H1 (cell line): ENCODE measurements around the gene MRM1. TPM values are rescaled to one million over a fixed set of nuclear protein-coding genes. Genes with fewer than 3 reads are reported as not detected.

Source experiments
- CTCF ChIA-PET: fragments of 300-600 bp; sonication (Branson Sonifier 250); formaldehyde crosslinking; loops from one replicate; lab custom pipeline; 2021; ENCODE audit not compliant: partially characterized antibody; lab: Charles Lee
- POLR2A ChIA-PET: fragments of 300-600 bp; sonication (Branson Sonifier 250); formaldehyde crosslinking; loops from one replicate; lab custom pipeline; 2021; ENCODE audit warnings: inconsistent platforms; ENCODE audit not compliant: partially characterized antibody; lab: Charles Lee
- DNase-seq, 2 experiments: peaks; one replicate each; pipeline versions ENCODE4 v3.0.0 to v3.0.0-alpha.2; 2010 to 2022; ENCODE audit warnings: low spot score in 2 of 2, low read depth in 1 of 2, mixed read lengths in 1 of 2
- FAIRE-seq: peaks from 2 replicates; lab custom pipeline; 2011; peaks lifted over from hg19 to GRCh38; lab: Jason Lieb, UNC
- H2AFZ ChIP-seq: 2 replicates; pipeline ENCODE4 v1.8.1; 2012; ENCODE audit warnings: low read length, inconsistent platforms
- H2AK5ac ChIP-seq: 2 replicates; pipeline ENCODE4 v1.6.1; 2013; ENCODE audit warnings: low read depth, low read length
- H2BK120ac ChIP-seq: replicated peaks from 2 replicates; pipeline ENCODE3; 2013; ENCODE audit warnings: low read depth, low read length, inconsistent platforms
- H2BK12ac ChIP-seq: 2 replicates; pipeline ENCODE4 v1.6.1; 2013; ENCODE audit warnings: low read depth, low read length
- H2BK15ac ChIP-seq: 2 replicates; pipeline ENCODE4 v1.6.1; 2013; ENCODE audit warnings: low read length
- H2BK20ac ChIP-seq: 2 replicates; pipeline ENCODE4 v1.6.1; 2013; ENCODE audit warnings: low read length
- H2BK5ac ChIP-seq: 2 replicates; pipeline ENCODE4 v1.6.1; 2013; ENCODE audit warnings: low read depth, low read length
- H3K14ac ChIP-seq: 2 replicates; pipeline ENCODE4 v1.6.1; 2013; ENCODE audit warnings: inconsistent platforms; ENCODE audit not compliant: insufficient read length
- H3K18ac ChIP-seq: 2 replicates; pipeline ENCODE4 v1.6.1; 2013; ENCODE audit warnings: low read length; ENCODE audit errors: extremely low read depth
- H3K23ac ChIP-seq: 2 replicates; pipeline ENCODE4 v1.6.1; 2013; ENCODE audit warnings: inconsistent platforms; ENCODE audit not compliant: insufficient read length
- H3K23me2 ChIP-seq: 2 replicates; pipeline ENCODE4 v1.6.1; 2013; ENCODE audit warnings: low read depth, low read length
- H3K27ac ChIP-seq: 2 replicates; pipeline ENCODE4 v1.6.1; 2011; ENCODE audit warnings: low read depth, low read length, inconsistent platforms
- H3K27me3 ChIP-seq, 4 experiments: replicated peaks in 1 of 4; 1 replicate in 1 of 4; 2 replicates in 3 of 4; pipeline versions ENCODE4 v1.6.1 to v1.8.1; 2011 to 2013; ENCODE audit warnings: low read length in 3 of 4, mild to moderate bottlenecking in 3 of 4, inconsistent platforms in 2 of 4, mixed read lengths in 2 of 4, moderate library complexity in 1 of 4; ENCODE audit not compliant: control insufficient read depth in 3 of 4, insufficient read depth in 3 of 4; ENCODE audit errors: extremely low read depth in 1 of 4
- H3K36me3 ChIP-seq, 4 experiments: 2 replicates each; pipeline versions ENCODE4 v1.6.1 to v1.8.1; 2011 to 2013; ENCODE audit warnings: mild to moderate bottlenecking in 4 of 4, low read length in 3 of 4, moderate library complexity in 2 of 4, control low read depth in 1 of 4, inconsistent platforms in 1 of 4; ENCODE audit not compliant: insufficient read depth in 4 of 4, control insufficient read depth in 2 of 4
- H3K4ac ChIP-seq: replicated peaks from 2 replicates; pipeline ENCODE3; 2013; ENCODE audit warnings: low read length, low read depth, mixed read lengths, inconsistent platforms; ENCODE audit not compliant: insufficient read length
- H3K4me1 ChIP-seq, 4 experiments: replicated peaks in 1 of 4; 1 replicate in 1 of 4; 2 replicates in 3 of 4; pipeline versions ENCODE4 v1.6.1 to v1.8.1; 2011 to 2013; ENCODE audit warnings: low read length in 3 of 4, inconsistent platforms in 2 of 4, mixed read lengths in 1 of 4; ENCODE audit not compliant: insufficient read depth in 4 of 4, control insufficient read depth in 3 of 4
- H3K4me2 ChIP-seq, 2 experiments: 2 replicates each; pipeline versions ENCODE4 v1.6.1 to v1.8.1; 2011 to 2013; ENCODE audit warnings: low read depth in 2 of 2, low read length in 2 of 2, control low read depth in 1 of 2, inconsistent platforms in 1 of 2, mild to moderate bottlenecking in 1 of 2; ENCODE audit not compliant: insufficient read depth in 1 of 2
- H3K4me3 ChIP-seq, 4 experiments: fragments of 200-600, 300-600 bp in 1 of 4; sonication (generic), shearing (Covaris generic), sonication (Bioruptor Twin) in 1 of 4; 2 replicates each; pipeline versions ENCODE4 v1.5.1 to v1.8.1; 2011 to 2016; ENCODE audit warnings: low read length in 4 of 4, low read depth in 3 of 4, control low read depth in 2 of 4, inconsistent platforms in 2 of 4, mild to moderate bottlenecking in 2 of 4, mixed read lengths in 1 of 4, moderate library complexity in 1 of 4; ENCODE audit not compliant: insufficient read depth in 2 of 4; ENCODE audit errors: extremely low read depth in 1 of 4
- H3K56ac ChIP-seq: replicated peaks from 2 replicates; pipeline ENCODE3; 2013; ENCODE audit warnings: low read depth, mild to moderate bottlenecking, mixed read lengths, low read length, inconsistent platforms; ENCODE audit not compliant: insufficient read length
- H3K79me1 ChIP-seq: 2 replicates; pipeline ENCODE4 v1.6.1; 2013; ENCODE audit warnings: low read depth, low read length, control low read depth
- H3K79me2 ChIP-seq, 2 experiments: 2 replicates each; pipeline versions ENCODE4 v1.6.1 to v1.8.1; 2012 to 2013; ENCODE audit warnings: low read length in 2 of 2, mild to moderate bottlenecking in 2 of 2, inconsistent platforms in 1 of 2; ENCODE audit not compliant: insufficient read depth in 2 of 2, control insufficient read depth in 1 of 2
- H3K9ac ChIP-seq, 4 experiments: replicated peaks in 1 of 4; 1 replicate in 1 of 4; 2 replicates in 3 of 4; pipeline versions ENCODE4 v1.6.1 to v1.8.1; 2011 to 2013; ENCODE audit warnings: low read depth in 3 of 4, low read length in 3 of 4, control low read depth in 2 of 4, mild to moderate bottlenecking in 2 of 4, moderate library complexity in 2 of 4, inconsistent platforms in 1 of 4; ENCODE audit errors: extremely low read depth in 1 of 4
- H3K9me3 ChIP-seq, 2 experiments: 2 replicates each; pipeline versions ENCODE4 v1.6.1 to v1.8.1; 2012 to 2013; ENCODE audit warnings: mild to moderate bottlenecking in 2 of 2, moderate library complexity in 2 of 2, control low read depth in 1 of 2, inconsistent platforms in 1 of 2, low read depth in 1 of 2, low read length in 1 of 2, mixed read lengths in 1 of 2; ENCODE audit not compliant: insufficient read depth in 2 of 2
- H4K20me1 ChIP-seq, 2 experiments: replicated peaks in 1 of 2; 2 replicates each; pipeline versions ENCODE3 to v1.8.1; 2011 to 2013; ENCODE audit warnings: inconsistent platforms in 2 of 2, low read length in 2 of 2, mild to moderate bottlenecking in 1 of 2; ENCODE audit not compliant: insufficient read depth in 2 of 2, control insufficient read depth in 1 of 2
- H4K5ac ChIP-seq: 2 replicates; pipeline ENCODE4 v1.6.1; 2013; ENCODE audit warnings: low read length, low read depth, mixed read lengths, inconsistent platforms; ENCODE audit not compliant: insufficient read length
- H4K8ac ChIP-seq: 2 replicates; pipeline ENCODE4 v1.8.0; 2013; ENCODE audit warnings: mild to moderate bottlenecking, moderate library complexity, low read length, inconsistent platforms; ENCODE audit not compliant: insufficient read depth; ENCODE audit errors: extremely low read depth
- H4K91ac ChIP-seq: replicated peaks from 2 replicates; pipeline ENCODE3; 2013; ENCODE audit warnings: low read length, mixed read lengths, inconsistent platforms; ENCODE audit not compliant: insufficient read length
- CEBPB ChIP-seq: IDR thresholded peaks from 2 replicates; pipeline ENCODE4 v1.6.1; 2012; ENCODE audit warnings: low read depth, low read length
- CREB1 ChIP-seq: IDR thresholded peaks from 2 replicates; pipeline ENCODE4 v1.6.1; 2012; ENCODE audit warnings: inconsistent platforms
- JUN ChIP-seq: IDR thresholded peaks from 2 replicates; pipeline ENCODE4 v1.6.1; 2011; ENCODE audit warnings: low read depth, mild to moderate bottlenecking, improper control_type of control experiment, low read length
- MAX ChIP-seq: IDR thresholded peaks from 2 replicates; pipeline ENCODE4 v1.6.1; 2012; ENCODE audit warnings: inconsistent platforms
- POLR2A ChIP-seq, 2 experiments: IDR thresholded peaks; 1 replicate in 1 of 2; 2 replicates in 1 of 2; pipeline ENCODE4 v1.6.1; 2011; ENCODE audit warnings: low read depth in 2 of 2, low read length in 2 of 2, mild to moderate bottlenecking in 2 of 2; ENCODE audit errors: control extremely low read depth in 1 of 2
- SP4 ChIP-seq: IDR thresholded peaks from 2 replicates; pipeline ENCODE4 v1.6.1; 2012; ENCODE audit warnings: low read length, inconsistent platforms
- TAF7 ChIP-seq: optimal IDR thresholded peaks from 2 replicates; pipeline ENCODE3; 2011; ENCODE audit warnings: low read depth, mild to moderate bottlenecking, inconsistent platforms, low read length, moderate library complexity, borderline replicate concordance
- TCF12 ChIP-seq: IDR thresholded peaks from 2 replicates; pipeline ENCODE4 v1.6.1; 2011; ENCODE audit warnings: low read depth, mild to moderate bottlenecking, low read length
- WGBS, 2 experiments: shearing (Covaris generic) in 1 of 2; methylation state at CpG; one replicate each; pipeline versions ENCODE4 v1.1.6 to v1.1.7; 2013 to 2015; ENCODE audit warnings: low lambda C conversion rate in 2 of 2, mixed read lengths in 2 of 2, inconsistent platforms in 1 of 2, low coverage in 1 of 2, missing lambda C conversion rate in 1 of 2; ENCODE audit not compliant: insufficient replicate concordance in 2 of 2, insufficient coverage in 1 of 2, insufficient read length in 1 of 2; ENCODE audit errors: extremely low coverage in 1 of 2, missing lambda C conversion rate in 1 of 2; 5-methylcytosine and 5-hydroxymethylcytosine counted together
- polyA plus RNA-seq, 7 experiments: library from polyadenylated mRNA; depleted of rRNA in 3 of 7; stranded (reverse) in 5 of 7; unstranded in 2 of 7; fragments of >200 nt in 5 of 7; fragments of 200-250 nt in 2 of 7; gene quantifications; 1 replicate in 5 of 7; 2 replicates in 1 of 7; 4 replicates in 1 of 7; pipeline versions ENCODE4 v1.2.1 to v1.2.3, GENCODE V29; 2011 to 2013; ENCODE audit warnings: missing spikeins in 2 of 7, mixed read lengths in 2 of 7
- total RNA-seq: library from RNA; stranded (reverse); fragmentation: NEBNext Ultra II Directional; extraction: Animal tissue kit (Norgen Biotek cat#: 25700); gene quantifications from 2 replicates; pipeline ENCODE4 v1.2.1, GENCODE V29; 2021

MRM1 gene
- total and polyA plus RNA-seq, 2 of the 8 experiments (the other 6 are each of a cell fraction or from before 2014, with no cell fraction given): 9.9 to 11.2 TPM

DNA sequence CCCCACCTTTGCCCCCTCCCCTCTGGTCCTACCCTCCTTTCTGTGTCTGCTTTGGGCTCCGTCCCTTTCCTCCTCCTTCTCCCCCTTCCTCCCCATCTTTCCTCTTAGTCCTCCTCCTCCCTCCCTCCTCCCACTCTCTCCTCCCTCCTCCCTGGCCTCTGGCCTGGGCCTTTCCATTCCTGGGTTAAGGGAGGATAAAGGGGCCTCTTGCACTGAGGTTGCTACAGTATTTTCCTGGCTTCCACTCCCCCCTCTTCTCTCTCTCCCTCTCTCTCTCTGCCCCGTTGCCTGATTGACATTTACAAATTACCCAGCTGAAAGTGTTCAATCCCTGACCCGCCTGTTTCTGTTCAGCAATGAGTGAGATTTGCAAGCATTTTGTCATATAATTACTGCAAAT, 44.0 kb downstream of the MRM1 start:
- WGBS, 2 experiments: 48% methylated on average over 2 of the region's 3 CpGs; no CpG with 5 or more reads in 1 of the 2 experiments
- Histone ChIP-seq H3K79me2 (no peaks in the 10 kb centered on the region), H2BK5ac (no peak overlapping the region), H2BK15ac (no peak overlapping the region), H2BK20ac (no peak overlapping the region), H2AFZ (no peak overlapping the region), H3K36me3 (no peaks in the 10 kb centered on the region), H3K4me1 (peaks cover 0 to 8% (median 3%) of the 10 kb centered on the region in 4 experiments), H3K4ac (no peak overlapping the region), H3K79me1 (no peaks in the 10 kb centered on the region), H3K56ac (no peak overlapping the region), H3K4me2 (no peak overlapping the region), H2BK12ac (no peak overlapping the region), H3K27me3 (peaks cover 17 to 43% (median 39%) of the 10 kb centered on the region in 4 experiments), H3K9ac (no peak overlapping the region), H3K9me3 (no peaks in the 10 kb centered on the region), H4K91ac (no peak overlapping the region), H4K5ac (no peak overlapping the region), H3K14ac (no peak overlapping the region), H3K23ac (no peak overlapping the region), H3K27ac (no peak overlapping the region), H3K23me2 (peaks cover 11% of the 10 kb centered on the region), H3K4me3 (no peak overlapping the region), H2BK120ac (no peak overlapping the region), H4K8ac (no peak overlapping the region), H4K20me1 (no peaks in the 10 kb centered on the region), H2AK5ac (no peak overlapping the region), H3K18ac (no peak overlapping the region)
- TF ChIP-seq TCF12 (no peak), CREB1 (no peak), TAF7 (no peak), MAX (no peak), JUN (no peak), POLR2A (IDR thresholded peaks at IDR 0.05; ENCODE audit: control extremely low read depth in 1 of 2, low read depth in 2 of 2, low read length in 2 of 2) (no peak), CEBPB (no peak), SP4 (no peak)
- CTCF ChIA-PET: interaction anchor here (1.1 to 6.8 kb wide), 3 partner anchors 9 to 19 kb away, joined by 5 to 64 read pairs (median 13); no protein-coding TSS in a partner anchor
- POLR2A ChIA-PET: no interaction called here
- FAIRE-seq: no peak
- no peak for DNase-seq
